Measurements from ENCODE around the gene SRBD1. TPM values are rescaled to one million over a fixed set of nuclear protein-coding genes. Genes with fewer than 3 reads are reported as not detected.

SRBD1 gene
- polyA plus RNA-seq, 1 experiment = 8.7 TPM

DNA sequence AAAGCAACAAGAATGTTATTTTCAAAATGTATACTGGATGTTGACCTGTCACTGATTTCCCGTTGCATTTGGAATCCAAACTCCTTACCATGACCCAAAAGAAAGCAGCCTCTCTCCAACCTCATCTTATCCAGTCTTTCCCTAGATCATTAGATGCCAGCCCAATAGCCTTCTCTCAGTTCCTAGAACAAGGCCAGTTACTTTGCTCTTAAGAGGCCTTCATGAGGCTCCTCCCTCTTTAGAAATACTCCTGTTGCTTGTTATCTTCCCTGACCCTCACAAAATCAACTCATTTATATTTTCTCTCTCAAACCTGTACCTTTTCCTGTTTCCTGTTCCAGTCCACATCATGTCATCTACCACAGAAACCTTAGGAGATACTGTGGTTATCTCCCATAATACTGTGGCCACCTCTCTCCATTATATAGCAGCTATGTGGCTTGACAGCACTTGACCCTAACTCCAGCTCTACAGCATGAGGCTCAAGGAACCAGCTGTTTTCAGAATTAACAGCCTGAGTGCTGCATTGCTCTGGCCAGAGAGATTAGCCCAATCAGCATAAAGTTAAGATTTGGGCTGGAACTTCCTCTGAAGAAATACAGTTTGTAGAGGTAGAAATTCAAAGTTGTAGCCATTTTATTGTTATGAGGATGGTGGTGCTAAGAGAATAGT, 22.8 kb downstream of the SRBD1 start:
- ChIA-PET CTCF (interaction anchor here (2.3 to 3.7 kb wide), 2 partner anchors 11 to 18 kb away, joined by 16 to 27 read pairs; no protein-coding TSS in a partner anchor), POLR2A (no interaction called here)
- H3K27ac ChIP-seq (ENCODE audit: low read depth, low read length) = no peak overlapping the region
- TF ChIP-seq, protein P1, sequence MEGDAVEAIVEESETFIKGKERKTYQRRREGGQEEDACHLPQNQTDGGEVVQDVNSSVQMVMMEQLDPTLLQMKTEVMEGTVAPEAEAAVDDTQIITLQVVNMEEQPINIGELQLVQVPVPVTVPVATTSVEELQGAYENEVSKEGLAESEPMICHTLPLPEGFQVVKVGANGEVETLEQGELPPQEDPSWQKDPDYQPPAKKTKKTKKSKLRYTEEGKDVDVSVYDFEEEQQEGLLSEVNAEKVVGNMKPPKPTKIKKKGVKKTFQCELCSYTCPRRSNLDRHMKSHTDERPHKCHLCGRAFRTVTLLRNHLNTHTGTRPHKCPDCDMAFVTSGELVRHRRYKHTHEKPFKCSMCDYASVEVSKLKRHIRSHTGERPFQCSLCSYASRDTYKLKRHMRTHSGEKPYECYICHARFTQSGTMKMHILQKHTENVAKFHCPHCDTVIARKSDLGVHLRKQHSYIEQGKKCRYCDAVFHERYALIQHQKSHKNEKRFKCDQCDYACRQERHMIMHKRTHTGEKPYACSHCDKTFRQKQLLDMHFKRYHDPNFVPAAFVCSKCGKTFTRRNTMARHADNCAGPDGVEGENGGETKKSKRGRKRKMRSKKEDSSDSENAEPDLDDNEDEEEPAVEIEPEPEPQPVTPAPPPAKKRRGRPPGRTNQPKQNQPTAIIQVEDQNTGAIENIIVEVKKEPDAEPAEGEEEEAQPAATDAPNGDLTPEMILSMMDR (IDR thresholded peaks at IDR 0.05; ENCODE audit: low read depth, low read length) = no peak
- H3K27me3 ChIP-seq (ENCODE audit: control insufficient read depth, insufficient read depth, low read length) = no peaks in the 10 kb centered on the region
- DNase-seq (ENCODE audit: low read depth, low spot score) = no peak
- H3K4me3 ChIP-seq (ENCODE audit: low read depth, low read length) = no peak overlapping the region
- no peaks in the 10 kb centered on the region for H3K9me3 ChIP-seq (ENCODE audit: control insufficient read depth, insufficient read depth, low read length)

DNA sequence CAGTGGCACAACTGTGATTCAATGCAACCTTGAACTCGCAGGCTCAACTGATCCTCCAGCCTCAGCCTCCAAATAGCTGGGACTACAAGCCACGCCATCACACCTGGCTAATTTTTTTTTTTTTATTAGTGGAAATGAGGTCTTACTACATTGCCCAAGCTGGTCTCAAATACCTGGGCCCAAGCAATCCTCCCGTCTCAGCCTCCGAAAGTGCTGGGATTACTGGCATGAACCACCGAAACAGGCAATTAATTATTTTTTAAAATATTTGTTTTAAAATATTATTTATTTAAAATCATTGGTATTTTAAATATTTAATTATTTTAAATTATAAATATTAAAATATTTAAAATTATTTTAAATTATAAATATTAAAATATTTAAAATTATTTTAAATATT, 24.5 kb downstream of the SRBD1 start:
- CTCF ChIA-PET = interaction anchor here (0.6 to 3.7 kb wide), 5 partner anchors 9 to 151 kb away, joined by 3 to 27 read pairs (median 8); no protein-coding TSS in a partner anchor
- POLR2A ChIA-PET = no interaction called here
- H3K27ac ChIP-seq (ENCODE audit: low read depth, low read length) = no peak overlapping the region
- TF ChIP-seq, protein P1 (IDR thresholded peaks at IDR 0.05; ENCODE audit: low read depth, low read length) = no peak
- DNase-seq (ENCODE audit: low read depth, low spot score) = no peak
- H3K27me3 ChIP-seq (ENCODE audit: control insufficient read depth, insufficient read depth, low read length) = no peaks in the 10 kb centered on the region
- no peaks in the 10 kb centered on the region for H3K9me3 ChIP-seq (ENCODE audit: control insufficient read depth, insufficient read depth, low read length)
- H3K4me3 ChIP-seq (ENCODE audit: low read depth, low read length) = no peak overlapping the region

DNA sequence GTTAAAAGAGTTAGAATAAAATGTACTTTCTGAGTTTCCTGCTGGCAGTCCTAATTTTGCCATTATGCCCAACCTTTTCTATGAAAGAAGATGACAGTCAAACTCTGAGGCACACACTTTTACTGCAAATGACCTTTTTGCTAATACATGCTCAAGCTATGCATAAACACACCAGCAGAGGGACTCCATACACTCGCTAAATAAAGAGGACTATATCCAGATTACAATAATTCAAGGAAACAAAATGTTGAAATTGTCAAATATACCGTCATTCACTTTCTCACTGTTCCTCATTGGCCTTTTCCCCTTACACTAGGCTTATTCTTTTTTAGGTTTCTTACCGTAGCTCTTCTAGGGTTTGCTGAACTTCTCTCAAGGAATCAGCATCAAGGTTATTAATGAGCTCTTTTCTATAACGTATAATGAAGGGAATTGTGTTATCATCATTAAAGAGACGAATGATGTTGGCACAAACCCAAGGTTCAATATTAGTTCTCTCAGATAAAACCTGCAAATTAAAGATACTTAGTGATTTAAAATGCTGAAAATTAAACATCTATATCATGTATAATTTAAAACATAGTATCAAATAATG, 25.7 kb downstream of the SRBD1 start:
- Histone ChIP-seq H3K4me3 (ENCODE audit: low read depth, low read length) (no peak overlapping the region), H3K9me3 (ENCODE audit: control insufficient read depth, insufficient read depth, low read length) (no peaks in the 10 kb centered on the region), H3K27ac (ENCODE audit: low read depth, low read length) (no peak overlapping the region), H3K27me3 (ENCODE audit: control insufficient read depth, insufficient read depth, low read length) (no peaks in the 10 kb centered on the region)
- TF ChIP-seq, protein P1 (IDR thresholded peaks at IDR 0.05; ENCODE audit: low read depth, low read length) = peak; percentile 87
- no peak for DNase-seq (ENCODE audit: low read depth, low spot score)
- ChIA-PET CTCF (interaction anchor here (0.6 to 3.7 kb wide), 21 partner anchors 8 to 816 kb away, joined by 3 to 27 read pairs (median 5); partner anchors contain the start of gene SRBD1), POLR2A (no interaction called here)

DNA sequence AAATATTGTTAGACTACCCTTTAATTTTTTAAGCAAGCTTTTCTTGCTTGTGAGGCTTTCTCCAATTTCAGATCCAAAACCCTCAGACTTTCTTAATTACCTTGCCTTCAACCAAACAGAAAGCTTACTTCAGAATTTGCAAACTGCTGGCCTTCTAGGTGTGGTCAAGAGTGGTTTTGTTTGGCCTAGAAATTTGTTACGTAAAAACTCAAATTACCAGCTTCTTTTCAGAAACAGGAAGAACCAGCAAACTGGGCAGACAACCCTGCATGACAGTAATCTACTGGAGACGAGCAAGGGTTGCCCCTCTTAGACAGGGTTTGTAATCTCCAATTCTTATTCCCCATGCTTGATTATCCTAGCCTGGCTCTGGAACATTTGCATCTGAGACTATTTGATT, 27.1 kb downstream of the SRBD1 start:
- POLR2A ChIA-PET = no interaction called here

More for the DNA sequence above, 27.1 kb downstream of the SRBD1 start:
- H3K9me3 ChIP-seq (ENCODE audit: control insufficient read depth, insufficient read depth, low read length) = no peaks in the 10 kb centered on the region
- H3K27ac ChIP-seq (ENCODE audit: low read depth, low read length) = no peak overlapping the region
- H3K4me3 ChIP-seq (ENCODE audit: low read depth, low read length) = no peak overlapping the region
- DNase-seq (ENCODE audit: low read depth, low spot score) = no peak
- TF ChIP-seq, protein P1 (IDR thresholded peaks at IDR 0.05; ENCODE audit: low read depth, low read length) = no peak
- CTCF ChIA-PET = interaction anchor here (0.8 to 3.1 kb wide), 7 partner anchors 10 to 1104 kb away, joined by 3 to 20 read pairs (median 6); partner anchors contain the start of gene SRBD1
- no peaks in the 10 kb centered on the region for H3K27me3 ChIP-seq (ENCODE audit: control insufficient read depth, insufficient read depth, low read length)
